HG03571 (cell line): ENCODE data around the gene TMEM187.

ENCODE experiments used
- ATAC-seq: cut with Tn5 transposase; IDR thresholded peaks from one replicate; pipeline ENCODE4 v1.9.1; 2021; ENCODE audit not compliant: unreplicated experiment

The TMEM187 gene

DNA sequence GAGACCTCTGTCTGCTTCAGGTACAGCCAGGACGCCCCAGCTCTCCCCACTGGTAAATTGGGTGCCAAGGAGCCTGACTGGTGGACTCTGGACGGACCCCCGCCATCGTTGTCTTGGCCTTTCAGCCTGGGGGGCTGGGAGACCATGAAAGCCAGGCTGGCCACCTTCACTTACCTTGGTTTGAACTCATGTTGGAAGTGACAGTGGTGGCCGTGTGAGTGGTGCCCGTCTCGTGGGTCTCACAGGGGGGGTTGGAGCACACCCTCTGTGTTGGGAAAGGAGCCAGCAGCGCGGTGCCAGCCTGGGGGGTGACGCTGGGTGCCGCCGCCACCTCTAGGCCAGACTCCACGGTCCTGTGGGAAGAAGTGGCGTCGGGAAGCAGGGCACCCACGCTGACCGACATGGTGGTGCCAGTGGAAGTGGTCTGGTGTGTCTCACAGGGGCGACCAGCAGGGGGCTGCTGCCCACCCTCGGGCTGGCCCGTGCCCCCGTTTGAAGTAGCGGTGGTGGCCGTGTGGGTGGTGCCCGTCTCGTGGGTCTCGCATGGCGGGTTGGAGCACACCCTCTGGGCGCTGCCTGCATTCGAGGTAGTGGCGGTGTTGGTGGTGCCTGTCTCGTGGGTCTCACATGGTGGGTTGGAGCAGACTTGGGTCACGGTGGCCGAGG is 18.5 kb upstream of the TMEM187 start:
- no peak for ATAC-seq

GRCh38 chrX:153954558-153955227 is 17.9 kb upstream of the TMEM187 start:
- ATAC-seq: no peak

DNA sequence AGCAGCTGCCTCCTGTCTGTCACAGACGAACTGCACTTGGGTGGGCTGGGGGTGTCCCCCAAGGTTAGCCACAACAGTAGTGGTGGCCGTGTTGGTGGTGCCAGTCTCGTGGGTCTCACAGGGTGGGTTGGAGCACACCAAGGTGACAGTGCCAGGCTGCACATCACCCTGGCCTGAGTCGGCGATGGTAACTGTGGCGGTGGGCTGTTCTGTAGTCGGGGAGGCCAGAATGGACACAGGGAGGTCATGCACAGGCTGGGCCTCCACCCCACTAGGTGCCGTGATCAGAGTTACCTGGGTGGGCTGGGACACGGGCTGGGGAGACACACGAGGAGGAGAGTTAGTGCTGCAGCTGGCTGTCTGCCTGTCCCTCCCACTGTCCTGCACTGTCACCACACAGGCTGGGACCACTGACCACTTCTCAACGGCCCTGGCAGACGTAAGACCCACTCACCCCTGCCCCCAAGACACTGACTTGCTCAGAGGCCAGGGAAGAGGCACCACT is 17.3 kb upstream of the TMEM187 start:
- no peak for ATAC-seq

- ATAC-seq: no peak
Observed at GRCh38 chrX:153956044-153956907, 16.3 kb upstream of the TMEM187 start.

GRCh38 chrX:153957224-153957623 is 15.3 kb upstream of the TMEM187 start:
- ATAC-seq: no peak

DNA sequence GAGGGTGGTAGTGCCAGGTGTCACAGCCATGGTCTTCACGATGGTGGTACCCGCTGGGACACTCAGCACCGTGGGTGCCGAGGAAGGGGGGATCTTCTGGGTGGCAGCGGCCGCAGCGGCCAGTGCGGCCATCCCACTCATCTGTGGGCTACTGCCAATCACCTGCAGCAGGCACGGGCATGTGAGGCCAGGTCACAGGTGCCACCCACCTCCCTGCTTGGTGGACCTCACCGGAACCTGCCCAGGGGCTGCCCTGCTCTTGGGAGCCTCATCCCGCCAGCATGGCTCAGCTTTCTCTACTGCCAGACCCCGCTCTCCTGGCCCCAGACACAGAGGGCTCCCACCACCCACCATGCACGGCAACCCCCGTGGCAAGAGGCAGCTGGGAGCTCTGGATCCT is 13.9 kb upstream of the TMEM187 start:
- ATAC-seq: no peak

DNA sequence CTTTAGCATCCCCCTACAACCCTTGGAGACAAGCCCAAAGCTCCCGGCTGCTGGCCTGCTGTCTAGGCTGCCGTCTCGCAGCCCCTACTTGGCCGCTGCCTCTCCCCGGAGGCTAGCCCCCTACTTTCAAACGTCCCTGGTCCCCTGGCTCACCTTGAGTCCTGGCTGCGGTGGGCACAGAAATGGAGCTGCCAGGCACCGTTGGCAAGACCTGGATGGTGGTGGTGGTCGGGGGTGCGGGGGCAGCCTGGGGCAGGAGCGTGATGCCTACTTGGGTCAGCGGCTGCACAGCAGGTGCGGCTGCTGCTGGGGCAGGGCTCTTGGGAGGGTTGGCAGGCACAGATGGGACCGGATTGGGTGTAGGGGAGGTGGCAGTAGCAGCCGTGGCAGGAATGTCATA is 12.9 kb upstream of the TMEM187 start:
- no peak for ATAC-seq

- ATAC-seq: no peak
Observed at GRCh38 chrX:153960077-153960476, 12.5 kb upstream of the TMEM187 start.

GRCh38 chrX:153960786-153961185 is 11.8 kb upstream of the TMEM187 start:
- no peak for ATAC-seq

- ATAC-seq: no peak
Observed at GRCh38 chrX:153961292-153961691, 11.3 kb upstream of the TMEM187 start.

GRCh38 chrX:153963546-153963945 is 9.0 kb upstream of the TMEM187 start:
- ATAC-seq: no peak

DNA sequence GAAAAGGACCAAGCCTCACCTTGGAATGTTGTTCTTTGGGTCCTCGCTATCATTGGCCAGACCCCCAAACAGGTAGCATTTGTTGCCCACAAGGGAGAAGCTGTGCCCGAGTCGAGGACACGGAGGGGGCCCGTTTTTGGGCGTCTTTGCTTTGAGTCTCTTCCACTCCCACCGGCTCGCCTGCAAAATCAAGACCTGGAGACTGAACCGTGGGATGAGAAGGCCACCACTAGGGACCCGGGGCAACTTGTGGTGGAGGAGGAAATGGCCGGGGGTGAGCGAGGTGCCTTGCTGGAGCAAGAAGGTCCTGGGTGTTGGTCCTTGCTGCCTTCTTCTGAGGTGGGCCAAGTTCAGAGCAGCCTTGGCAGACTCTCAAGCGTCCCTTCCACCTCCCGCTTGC is 8.4 kb upstream of the TMEM187 start:
- no peak for ATAC-seq

- ATAC-seq: no peak
Observed at GRCh38 chrX:153965406-153965805, 7.1 kb upstream of the TMEM187 start.

DNA sequence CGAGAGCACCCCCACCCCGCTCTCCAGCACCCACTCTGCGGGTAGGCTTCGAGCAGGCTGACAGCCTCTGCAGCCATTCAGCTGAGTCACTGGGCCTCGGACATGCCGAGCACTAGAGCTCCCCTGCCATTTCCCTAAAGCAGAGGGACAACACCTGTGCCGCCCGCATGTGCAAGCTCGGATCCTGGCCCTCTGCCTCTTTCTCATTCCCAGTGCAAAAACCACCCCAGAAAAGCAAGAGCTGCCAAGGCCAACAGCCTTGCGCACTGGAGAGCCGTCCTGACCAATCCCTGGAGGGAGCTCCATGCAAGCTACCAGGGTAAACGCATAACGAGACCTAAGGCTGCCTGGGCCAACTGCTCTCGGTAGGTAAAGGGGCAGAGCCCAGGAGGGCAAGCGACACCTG is 6.3 kb upstream of the TMEM187 start:
- no peak for ATAC-seq

DNA sequence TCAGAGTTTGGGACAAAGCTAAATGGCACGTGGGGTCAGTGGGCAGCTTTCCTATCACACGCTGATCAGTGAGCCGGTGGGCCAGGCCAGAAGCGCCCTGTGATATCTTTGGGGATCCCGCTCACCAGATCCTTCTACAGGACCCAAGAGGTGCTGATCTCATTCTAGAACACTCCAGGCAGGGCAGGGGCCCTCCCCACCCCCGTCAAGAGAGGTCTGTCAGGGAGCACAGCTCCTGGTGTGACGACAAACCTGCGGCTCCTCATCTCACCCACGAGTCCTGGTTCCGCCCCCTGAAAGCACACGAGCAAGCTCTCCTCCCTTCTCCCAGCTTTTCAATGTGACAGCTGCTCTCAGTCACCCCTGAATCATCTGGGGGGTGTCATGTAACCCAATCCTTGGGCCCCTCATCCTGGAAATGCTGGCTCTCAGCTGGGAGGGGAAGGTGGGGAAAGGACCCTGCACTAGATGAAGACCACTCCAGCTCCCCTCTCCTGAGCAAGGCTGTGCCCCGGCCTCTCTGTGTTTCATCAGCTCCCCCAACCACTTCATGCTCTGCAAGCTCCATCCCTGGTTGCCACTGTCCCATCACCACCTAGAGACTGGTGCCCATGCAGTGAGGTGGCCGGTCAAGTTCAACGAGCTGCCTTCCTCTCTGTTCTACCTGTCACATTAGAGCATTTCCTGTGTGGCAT is 5.6 kb upstream of the TMEM187 start:
- no peak for ATAC-seq

DNA sequence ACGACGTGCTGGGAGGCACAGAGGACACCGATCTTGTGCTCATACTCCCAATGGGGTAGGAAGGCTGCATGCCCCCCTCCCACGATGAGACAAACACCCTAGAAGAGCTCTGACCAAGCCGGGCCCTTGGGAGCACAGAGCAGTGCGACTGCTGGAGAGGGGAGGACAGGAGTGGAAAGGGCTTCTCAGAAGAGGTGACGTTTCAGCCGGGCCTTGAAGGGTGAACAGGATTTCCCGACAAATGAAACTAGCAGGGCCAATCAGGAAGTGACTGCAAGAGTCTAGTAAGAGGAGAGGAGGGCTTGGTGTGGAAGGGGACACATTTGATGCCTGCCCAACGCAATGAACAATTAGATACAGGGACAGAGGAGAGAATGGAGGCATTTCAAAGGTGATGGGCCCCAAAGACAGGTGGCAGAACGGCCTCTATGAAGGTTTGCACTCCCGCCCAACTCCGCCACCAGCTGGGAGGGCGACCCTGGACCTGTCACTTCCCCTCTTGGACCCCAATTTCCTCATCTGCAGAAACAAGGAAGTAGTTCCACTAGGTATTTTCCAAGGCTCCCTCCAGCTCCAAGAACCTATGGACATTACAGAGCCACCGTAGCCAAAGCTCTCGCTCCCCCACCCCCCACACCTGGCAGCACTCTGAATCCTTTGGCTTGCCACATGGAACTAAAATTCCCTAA is 4.9 kb upstream of the TMEM187 start:
- ATAC-seq: no peak

- no peak for ATAC-seq
Observed at GRCh38 chrX:153968255-153968654, 4.3 kb upstream of the TMEM187 start.

- ATAC-seq: no peak
Observed at GRCh38 chrX:153968754-153969124, 3.8 kb upstream of the TMEM187 start.

- ATAC-seq: no peak
Observed at GRCh38 chrX:153969125-153969903, 3.2 kb upstream of the TMEM187 start.

DNA sequence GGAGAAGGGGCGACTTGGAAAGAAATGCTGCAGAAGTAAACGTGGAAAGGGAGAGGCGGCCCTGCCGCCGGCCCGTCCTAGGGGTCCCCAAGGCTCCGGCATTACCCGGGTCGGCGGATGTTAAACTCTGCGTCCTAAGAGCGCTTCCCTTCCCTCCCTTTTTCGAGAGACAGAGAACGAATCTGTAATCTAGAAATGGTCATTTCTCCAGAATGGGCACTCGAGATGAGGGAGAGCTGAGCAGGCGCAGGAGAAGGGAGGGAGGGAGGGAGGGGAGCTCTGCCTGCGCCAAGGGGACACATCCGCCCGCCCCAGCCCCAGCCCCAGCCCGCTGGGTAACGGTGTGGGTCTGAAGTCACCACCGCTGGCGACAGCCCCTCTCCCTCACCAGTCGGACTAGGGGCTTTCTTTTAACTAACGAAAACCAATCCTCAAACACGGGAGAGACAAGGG is 2.6 kb upstream of the TMEM187 start:
- ATAC-seq: no peak
